Neural cell (in vitro differentiated cells): ENCODE data around the gene DCBLD2.

Experiments
- CTCF ChIP-seq: fragments of 450-650 bp; IDR thresholded peaks from 2 replicates; pipeline ENCODE4 v1.5.1; 2014; ENCODE audit warnings: antibody characterized with exemption, mild to moderate bottlenecking, moderate library complexity; ENCODE audit not compliant: poor library complexity, severe bottlenecking
- EP300 ChIP-seq: fragments of 450-650 bp; conservative IDR thresholded peaks from 2 replicates; pipeline ENCODE4 v1.6.1; 2014; ENCODE audit warnings: antibody characterized with exemption, mild to moderate bottlenecking, moderate library complexity; ENCODE audit not compliant: poor library complexity, severe bottlenecking
- EZH2 ChIP-seq: fragments of 200-600, 300-800 bp; shearing (Covaris generic), sonication (generic); IDR thresholded peaks from 2 replicates; pipeline ENCODE4 v1.6.1; 2014; ENCODE audit warnings: antibody characterized with exemption, low read length, borderline replicate concordance, mild to moderate bottlenecking; ENCODE audit not compliant: insufficient read depth, poor library complexity, severe bottlenecking
- POLR2AphosphoS5 ChIP-seq: IDR thresholded peaks from 2 replicates; pipeline ENCODE4 v1.6.1; 2012
- REST ChIP-seq: IDR thresholded peaks from 2 replicates; pipeline ENCODE4 v1.6.1; 2012; ENCODE audit warnings: borderline replicate concordance
- TAF1 ChIP-seq: IDR thresholded peaks from 2 replicates; pipeline ENCODE4 v1.6.1; 2012; ENCODE audit warnings: low read depth

GRCh38 chr3:98890181-98890835 is 11.2 kb downstream of the DCBLD2 start:
- TF ChIP-seq EZH2 (no peak), CTCF (no peak), EP300 (no peak), TAF1 (no peak), POLR2AphosphoS5 (no peak), REST (no peak)
